Measurements from ENCODE around the gene C11orf52. TPM values are rescaled to one million over a fixed set of nuclear protein-coding genes. Genes with fewer than 3 reads are reported as not detected.

The C11orf52 gene
- polyA plus RNA-seq, 1 donor from 2014 or later, result not detected

DNA sequence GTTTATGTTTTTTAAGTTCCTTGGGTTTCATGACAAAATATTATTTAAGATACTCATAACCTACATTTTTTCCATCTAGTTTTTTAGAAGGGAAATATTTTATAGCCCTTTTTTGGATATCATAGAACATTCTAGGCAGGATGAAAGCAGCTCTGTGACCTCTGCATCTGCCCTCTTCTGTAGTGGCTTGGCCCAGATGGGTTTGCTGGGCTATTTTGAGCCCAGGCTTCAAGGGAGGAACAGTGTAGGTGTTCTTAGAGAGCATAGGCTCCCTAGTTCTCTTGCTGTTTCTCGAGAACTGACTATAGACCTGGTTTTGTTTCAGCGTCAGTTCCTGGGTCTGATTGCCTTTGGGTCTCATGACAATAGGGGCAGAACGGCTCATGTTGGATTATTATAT, 50.6 kb downstream of the C11orf52 start:
- Histone ChIP-seq H3K9ac (ENCODE audit: low read length) (no peak overlapping the region), H3K4me3 (ENCODE audit: low read length) (no peak overlapping the region), H3K36me3 (ENCODE audit: insufficient read depth, low read length) (peaks cover 3% of the 10 kb centered on the region), H4K20me1 (ENCODE audit: insufficient read depth) (no peaks in the 10 kb centered on the region), H3K9me3 (ENCODE audit: low read length) (no peaks in the 10 kb centered on the region), H3K9me2 (ENCODE audit: insufficient read depth, low read length) (no peaks in the 10 kb centered on the region), H3K27ac (ENCODE audit: low read length) (no peak overlapping the region), H3K79me2 (replicated peaks; ENCODE audit: insufficient read depth, low read length) (no peaks in the 10 kb centered on the region), H3K4me2 (ENCODE audit: low read length) (no peak overlapping the region), H3K27me3 (ENCODE audit: insufficient read depth, low read depth, low read length) (no peaks in the 10 kb centered on the region), H3F3A (ENCODE audit: insufficient read depth, low read length, poor library complexity, severe bottlenecking) (no peaks in the 10 kb centered on the region), H2AFZ (ENCODE audit: low read depth, low read length) (no peak overlapping the region)
- TF ChIP-seq POLR2AphosphoS5 (IDR thresholded peaks at IDR 0.05) (no peak), EP300 (conservative IDR thresholded peaks at IDR 0.05; ENCODE audit: poor library complexity, severe bottlenecking) (no peak), TAF1 (IDR thresholded peaks at IDR 0.05; ENCODE audit: low read depth) (no peak), EZH2 (IDR thresholded peaks at IDR 0.05; ENCODE audit: borderline replicate concordance, insufficient read depth, low read length, poor library complexity, severe bottlenecking) (no peak), SMC3 (conservative IDR thresholded peaks at IDR 0.05; ENCODE audit: poor library complexity) (no peak), MXI1 (conservative IDR thresholded peaks at IDR 0.05; ENCODE audit: poor library complexity, severe bottlenecking) (no peak), RAD21 (conservative IDR thresholded peaks at IDR 0.05) (no peak)
- TF ChIP-seq, protein P1, sequence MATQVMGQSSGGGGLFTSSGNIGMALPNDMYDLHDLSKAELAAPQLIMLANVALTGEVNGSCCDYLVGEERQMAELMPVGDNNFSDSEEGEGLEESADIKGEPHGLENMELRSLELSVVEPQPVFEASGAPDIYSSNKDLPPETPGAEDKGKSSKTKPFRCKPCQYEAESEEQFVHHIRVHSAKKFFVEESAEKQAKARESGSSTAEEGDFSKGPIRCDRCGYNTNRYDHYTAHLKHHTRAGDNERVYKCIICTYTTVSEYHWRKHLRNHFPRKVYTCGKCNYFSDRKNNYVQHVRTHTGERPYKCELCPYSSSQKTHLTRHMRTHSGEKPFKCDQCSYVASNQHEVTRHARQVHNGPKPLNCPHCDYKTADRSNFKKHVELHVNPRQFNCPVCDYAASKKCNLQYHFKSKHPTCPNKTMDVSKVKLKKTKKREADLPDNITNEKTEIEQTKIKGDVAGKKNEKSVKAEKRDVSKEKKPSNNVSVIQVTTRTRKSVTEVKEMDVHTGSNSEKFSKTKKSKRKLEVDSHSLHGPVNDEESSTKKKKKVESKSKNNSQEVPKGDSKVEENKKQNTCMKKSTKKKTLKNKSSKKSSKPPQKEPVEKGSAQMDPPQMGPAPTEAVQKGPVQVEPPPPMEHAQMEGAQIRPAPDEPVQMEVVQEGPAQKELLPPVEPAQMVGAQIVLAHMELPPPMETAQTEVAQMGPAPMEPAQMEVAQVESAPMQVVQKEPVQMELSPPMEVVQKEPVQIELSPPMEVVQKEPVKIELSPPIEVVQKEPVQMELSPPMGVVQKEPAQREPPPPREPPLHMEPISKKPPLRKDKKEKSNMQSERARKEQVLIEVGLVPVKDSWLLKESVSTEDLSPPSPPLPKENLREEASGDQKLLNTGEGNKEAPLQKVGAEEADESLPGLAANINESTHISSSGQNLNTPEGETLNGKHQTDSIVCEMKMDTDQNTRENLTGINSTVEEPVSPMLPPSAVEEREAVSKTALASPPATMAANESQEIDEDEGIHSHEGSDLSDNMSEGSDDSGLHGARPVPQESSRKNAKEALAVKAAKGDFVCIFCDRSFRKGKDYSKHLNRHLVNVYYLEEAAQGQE (IDR thresholded peaks at IDR 0.05; ENCODE audit: borderline replicate concordance), result no peak
- TF ChIP-seq, protein P2, sequence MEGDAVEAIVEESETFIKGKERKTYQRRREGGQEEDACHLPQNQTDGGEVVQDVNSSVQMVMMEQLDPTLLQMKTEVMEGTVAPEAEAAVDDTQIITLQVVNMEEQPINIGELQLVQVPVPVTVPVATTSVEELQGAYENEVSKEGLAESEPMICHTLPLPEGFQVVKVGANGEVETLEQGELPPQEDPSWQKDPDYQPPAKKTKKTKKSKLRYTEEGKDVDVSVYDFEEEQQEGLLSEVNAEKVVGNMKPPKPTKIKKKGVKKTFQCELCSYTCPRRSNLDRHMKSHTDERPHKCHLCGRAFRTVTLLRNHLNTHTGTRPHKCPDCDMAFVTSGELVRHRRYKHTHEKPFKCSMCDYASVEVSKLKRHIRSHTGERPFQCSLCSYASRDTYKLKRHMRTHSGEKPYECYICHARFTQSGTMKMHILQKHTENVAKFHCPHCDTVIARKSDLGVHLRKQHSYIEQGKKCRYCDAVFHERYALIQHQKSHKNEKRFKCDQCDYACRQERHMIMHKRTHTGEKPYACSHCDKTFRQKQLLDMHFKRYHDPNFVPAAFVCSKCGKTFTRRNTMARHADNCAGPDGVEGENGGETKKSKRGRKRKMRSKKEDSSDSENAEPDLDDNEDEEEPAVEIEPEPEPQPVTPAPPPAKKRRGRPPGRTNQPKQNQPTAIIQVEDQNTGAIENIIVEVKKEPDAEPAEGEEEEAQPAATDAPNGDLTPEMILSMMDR (IDR thresholded peaks at IDR 0.05; ENCODE audit: poor library complexity, severe bottlenecking), result no peak

DNA sequence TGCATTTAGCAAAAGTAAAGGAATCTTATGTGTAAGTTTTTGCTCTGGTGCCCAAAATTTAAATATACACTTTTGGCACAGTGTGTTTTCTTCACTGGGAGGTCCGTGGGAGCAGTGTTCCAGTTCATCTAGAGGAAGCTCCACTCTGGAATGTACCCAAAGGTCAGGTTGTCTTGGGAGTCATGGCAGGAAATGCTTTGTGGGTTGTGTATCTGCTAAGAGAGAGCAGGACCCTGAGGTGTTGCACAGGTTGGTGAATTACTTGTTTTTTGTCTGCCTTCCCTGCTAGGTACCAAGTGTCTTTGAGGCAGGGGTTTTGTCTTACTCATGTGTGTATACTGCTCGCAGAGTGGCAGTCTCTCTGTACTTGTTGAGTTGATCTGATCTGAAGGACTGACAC, 55.7 kb downstream of the C11orf52 start:
- Histone ChIP-seq H2AFZ (ENCODE audit: low read depth, low read length) (no peak overlapping the region), H3F3A (ENCODE audit: insufficient read depth, low read length, poor library complexity, severe bottlenecking) (no peaks in the 10 kb centered on the region), H3K27me3 (ENCODE audit: insufficient read depth, low read depth, low read length) (peaks cover 4% of the 10 kb centered on the region), H4K20me1 (ENCODE audit: insufficient read depth) (no peaks in the 10 kb centered on the region), H3K27ac (ENCODE audit: low read length) (no peak overlapping the region), H3K9ac (ENCODE audit: low read length) (no peak overlapping the region), H3K4me3 (ENCODE audit: low read length) (no peak overlapping the region), H3K4me2 (ENCODE audit: low read length) (no peak overlapping the region), H3K36me3 (ENCODE audit: insufficient read depth, low read length) (no peaks in the 10 kb centered on the region), H3K79me2 (replicated peaks; ENCODE audit: insufficient read depth, low read length) (no peaks in the 10 kb centered on the region), H3K9me2 (ENCODE audit: insufficient read depth, low read length) (no peaks in the 10 kb centered on the region), H3K9me3 (ENCODE audit: low read length) (no peaks in the 10 kb centered on the region)
- TF ChIP-seq, protein P2 (IDR thresholded peaks at IDR 0.05; ENCODE audit: poor library complexity, severe bottlenecking), result no peak
- no peak for TF ChIP-seq TAF1 (IDR thresholded peaks at IDR 0.05; ENCODE audit: low read depth)

Data from neural cell (in vitro differentiated cells).